Breast epithelium (tissue), 4 donors: Measurements from ENCODE around the gene CACNA1I. TPM values are rescaled to one million over a fixed set of nuclear protein-coding genes. Genes with fewer than 3 reads are reported as not detected.

Experiments
- DNase-seq, 2 donors: peaks; one replicate each; pipeline ENCODE4 v3.0.0-alpha.2; 2019; ENCODE audit warnings: low spot score in 2 of 2
- H3K27ac ChIP-seq, 2 donors: fragments of 200-600 bp; sonication (generic) in 1 of 2; one replicate each; pipeline ENCODE4 v1.5.1; 2016 to 2019; ENCODE audit warnings: mild to moderate bottlenecking in 1 of 2
- H3K27me3 ChIP-seq, 2 donors: fragments of 200-600 bp; sonication (generic) in 1 of 2; one replicate each; pipeline versions ENCODE4 v1.5.1 to v1.6.0; 2017 to 2019; ENCODE audit warnings: control low read depth in 1 of 2, mild to moderate bottlenecking in 1 of 2
- H3K36me3 ChIP-seq: fragments of 200-600 bp; one replicate; pipeline ENCODE4 v1.5.1; 2019
- H3K4me1 ChIP-seq, 2 donors: fragments of 200-600 bp; sonication (generic); one replicate each; pipeline ENCODE4 v1.5.1; 2016 to 2019; ENCODE audit warnings: control low read depth in 1 of 2
- H3K4me3 ChIP-seq, 3 donors: fragments of 200-600 bp; sonication (generic); 1 replicate in 2 of 3; 2 replicates in 1 of 3; pipeline ENCODE4 v1.5.1; 2016 to 2019; ENCODE audit warnings: mild to moderate bottlenecking in 3 of 3, moderate library complexity in 2 of 3
- H3K9me3 ChIP-seq, 2 donors: fragments of 200-600 bp; sonication (generic) in 1 of 2; one replicate each; pipeline ENCODE4 v1.5.1; 2016 to 2019; ENCODE audit warnings: control low read depth in 1 of 2
- POLR2A ChIP-seq: fragments of 450-650 bp; IDR thresholded peaks from one replicate; pipeline ENCODE4 v1.6.1; 2016; ENCODE audit warnings: antibody characterized with exemption, mild to moderate bottlenecking, moderate library complexity
- POLR2AphosphoS5 ChIP-seq, 3 donors: sonication (generic); formaldehyde crosslinking; IDR thresholded peaks; one replicate each; pipeline ENCODE4 v1.6.1; 2017; ENCODE audit warnings: antibody characterized with exemption in 3 of 3
- intact Hi-C: fragments of 100-400 bp; cut with DNase I; formaldehyde crosslinking; loops from one replicate; pipeline ENCODE4 v1.15.1; 2023; ENCODE audit warnings: low total_unique reads
- total RNA-seq, 3 donors: library from RNA; depleted of rRNA; stranded (reverse); fragments of >200 nt; gene quantifications; one replicate each; pipeline ENCODE4 v1.1.0, GENCODE V29; 2016
- TF ChIP-seq, protein P1 (sequence below), 3 donors: fragments of 450-650 bp; IDR thresholded peaks; one replicate each; pipeline ENCODE4 v1.5.1; 2016 to 2017; ENCODE audit warnings: antibody characterized with exemption in 3 of 3, mild to moderate bottlenecking in 3 of 3, moderate library complexity in 3 of 3

Gene CACNA1I
- total RNA-seq, 3 donors from 2014 or later = 0.32 to 0.44 (median 0.33) TPM

DNA sequence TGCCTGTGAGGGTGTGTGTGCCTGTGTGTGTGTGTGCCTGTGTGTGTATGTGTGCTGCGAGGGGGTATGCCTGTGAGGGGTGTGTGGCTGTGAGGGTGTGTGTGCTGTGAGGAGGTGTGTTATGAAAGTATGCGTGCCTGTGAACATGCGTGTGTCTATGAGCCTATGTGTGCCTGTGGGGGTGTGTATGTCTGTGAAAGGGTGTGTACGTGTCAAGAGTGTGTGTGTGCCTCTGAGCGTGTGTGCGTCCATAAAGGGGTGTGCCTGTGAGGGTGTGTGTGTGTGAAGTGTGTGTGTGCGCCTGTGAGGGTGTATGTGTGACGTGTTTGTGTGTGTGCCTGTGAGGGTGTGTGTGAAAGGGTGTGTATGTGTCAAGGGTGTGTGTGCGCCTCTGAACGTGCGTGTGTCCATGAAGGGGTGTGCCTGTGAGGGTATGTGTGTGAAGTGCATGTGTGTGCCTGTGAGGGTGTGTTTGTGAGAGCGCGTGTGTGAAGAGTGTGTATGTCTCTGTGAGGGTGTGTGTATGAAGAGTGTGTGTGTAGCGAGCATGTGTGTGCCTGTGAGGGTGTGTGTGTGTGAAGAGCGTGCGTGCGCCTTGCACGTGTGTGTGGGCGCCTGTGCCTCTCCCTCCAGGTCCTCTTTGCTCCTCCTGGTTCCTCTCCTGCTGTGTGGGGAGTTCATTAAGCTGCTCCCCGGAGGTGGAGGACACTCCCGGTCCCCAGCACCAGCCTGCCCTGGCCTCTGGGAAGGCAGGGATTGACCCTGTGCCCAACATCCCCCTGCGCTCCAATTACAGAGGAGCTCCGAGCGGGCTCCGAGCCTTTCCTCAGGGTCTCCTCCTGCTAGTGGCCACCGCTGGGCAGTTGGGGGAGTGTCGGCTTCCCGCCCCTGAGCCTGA lies 53.3 kb downstream of the CACNA1I start:
- Histone ChIP-seq H3K4me3 (no peak overlapping the region), H3K27ac (no peak overlapping the region), H3K36me3 (no peaks in the 10 kb centered on the region), H3K4me1 (no peaks in the 10 kb centered on the region), H3K9me3 (no peaks in the 10 kb centered on the region), H3K27me3 (peaks cover 0 to 25% of the 10 kb centered on the region in 2 donors)
- no peak for DNase-seq
- TF ChIP-seq POLR2AphosphoS5 (IDR thresholded peaks at IDR 0.05) (no peak), POLR2A (no peak)
- TF ChIP-seq, protein P1, sequence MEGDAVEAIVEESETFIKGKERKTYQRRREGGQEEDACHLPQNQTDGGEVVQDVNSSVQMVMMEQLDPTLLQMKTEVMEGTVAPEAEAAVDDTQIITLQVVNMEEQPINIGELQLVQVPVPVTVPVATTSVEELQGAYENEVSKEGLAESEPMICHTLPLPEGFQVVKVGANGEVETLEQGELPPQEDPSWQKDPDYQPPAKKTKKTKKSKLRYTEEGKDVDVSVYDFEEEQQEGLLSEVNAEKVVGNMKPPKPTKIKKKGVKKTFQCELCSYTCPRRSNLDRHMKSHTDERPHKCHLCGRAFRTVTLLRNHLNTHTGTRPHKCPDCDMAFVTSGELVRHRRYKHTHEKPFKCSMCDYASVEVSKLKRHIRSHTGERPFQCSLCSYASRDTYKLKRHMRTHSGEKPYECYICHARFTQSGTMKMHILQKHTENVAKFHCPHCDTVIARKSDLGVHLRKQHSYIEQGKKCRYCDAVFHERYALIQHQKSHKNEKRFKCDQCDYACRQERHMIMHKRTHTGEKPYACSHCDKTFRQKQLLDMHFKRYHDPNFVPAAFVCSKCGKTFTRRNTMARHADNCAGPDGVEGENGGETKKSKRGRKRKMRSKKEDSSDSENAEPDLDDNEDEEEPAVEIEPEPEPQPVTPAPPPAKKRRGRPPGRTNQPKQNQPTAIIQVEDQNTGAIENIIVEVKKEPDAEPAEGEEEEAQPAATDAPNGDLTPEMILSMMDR (IDR thresholded peaks at IDR 0.05) = no peak
- intact Hi-C loops = no loop called here

DNA sequence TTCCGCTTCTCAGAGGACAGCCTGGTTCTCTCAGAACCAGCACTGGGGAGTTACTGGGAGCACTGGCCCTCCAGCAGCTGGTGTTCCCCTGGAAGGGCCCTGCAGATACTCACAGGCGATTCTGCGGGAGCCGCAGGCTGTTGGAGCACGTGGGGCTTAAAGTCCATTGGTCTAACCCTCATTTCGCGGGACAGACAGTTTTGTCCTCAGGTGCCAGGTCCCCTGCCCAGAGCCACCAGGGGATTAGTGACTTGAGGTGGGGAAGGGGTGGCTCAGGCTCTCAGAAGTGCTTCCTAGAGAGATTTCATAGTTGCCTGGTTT lies 53.9 kb downstream of the CACNA1I start:
- H3K27me3 ChIP-seq = peaks cover 0 to 20% of the 10 kb centered on the region in 2 donors
- H3K4me1 ChIP-seq = no peaks in the 10 kb centered on the region
- DNase-seq = no peak
- no peaks in the 10 kb centered on the region for H3K9me3 ChIP-seq
- H3K27ac ChIP-seq = no peak overlapping the region
- intact Hi-C loops = no loop called here
- TF ChIP-seq POLR2A (no peak), POLR2AphosphoS5 (IDR thresholded peaks at IDR 0.05) (no peak)
- TF ChIP-seq, protein P1 (IDR thresholded peaks at IDR 0.05) = no peak
- H3K36me3 ChIP-seq = no peaks in the 10 kb centered on the region
- no peak overlapping the region for H3K4me3 ChIP-seq

DNA sequence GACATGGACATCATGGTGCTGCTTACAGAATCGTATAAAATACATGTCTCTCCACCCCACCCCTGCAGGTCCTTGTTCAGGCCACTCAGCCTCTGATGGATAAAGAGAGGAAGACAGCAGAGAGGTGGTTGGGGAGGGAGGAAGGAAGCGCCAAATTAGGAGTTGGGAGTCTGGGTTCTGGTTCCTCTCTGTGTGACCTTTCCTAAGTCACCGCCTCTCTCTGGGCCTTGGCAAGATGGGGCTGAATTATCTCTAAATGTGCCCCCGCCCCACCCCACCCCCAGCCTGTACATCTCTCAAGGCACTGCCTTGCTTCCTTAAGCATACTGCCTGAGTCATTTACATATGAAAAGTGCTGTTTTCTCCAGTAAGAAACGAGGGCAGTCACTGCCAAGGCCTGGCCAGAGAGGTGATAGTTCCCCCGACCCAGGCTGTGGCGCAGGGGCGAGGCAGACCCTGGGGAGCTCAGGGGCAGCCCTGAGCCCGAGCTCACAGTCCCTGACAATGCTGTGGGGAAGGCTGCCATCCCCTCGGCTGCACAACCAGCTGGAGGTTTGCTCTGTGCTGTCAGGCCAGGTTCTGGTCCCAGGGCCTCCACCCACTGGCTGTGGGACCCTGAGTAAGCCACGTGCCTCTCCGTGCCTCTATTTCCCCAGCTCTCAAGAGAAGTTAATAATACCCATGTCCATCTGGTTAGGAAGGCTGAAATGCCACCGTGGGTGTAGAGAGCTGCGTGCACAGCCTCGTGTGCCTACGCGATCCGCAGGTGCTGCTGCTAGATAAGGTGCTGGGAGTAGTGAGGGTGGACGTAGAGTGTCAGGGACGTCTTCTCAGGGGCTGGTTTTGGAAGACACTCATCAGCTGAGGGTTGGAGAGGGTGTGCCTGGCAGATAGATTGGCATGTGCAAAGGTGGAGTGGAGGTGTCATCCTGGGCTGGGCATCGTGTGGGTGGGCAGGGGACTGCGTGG lies 55.3 kb downstream of the CACNA1I start:
- no peak overlapping the region for H3K4me3 ChIP-seq
- TF ChIP-seq POLR2AphosphoS5 (IDR thresholded peaks at IDR 0.05) = no peak
- TF ChIP-seq, protein P1 (IDR thresholded peaks at IDR 0.05) = no peak
- TF ChIP-seq POLR2A = no peak
- H3K27ac ChIP-seq = no peak overlapping the region
- no peaks in the 10 kb centered on the region for H3K4me1 ChIP-seq
- intact Hi-C loops = no loop called here
- DNase-seq = no peak
- H3K27me3 ChIP-seq = peaks cover 0 to 20% of the 10 kb centered on the region in 2 donors
- H3K36me3 ChIP-seq = no peaks in the 10 kb centered on the region
- no peaks in the 10 kb centered on the region for H3K9me3 ChIP-seq

DNA sequence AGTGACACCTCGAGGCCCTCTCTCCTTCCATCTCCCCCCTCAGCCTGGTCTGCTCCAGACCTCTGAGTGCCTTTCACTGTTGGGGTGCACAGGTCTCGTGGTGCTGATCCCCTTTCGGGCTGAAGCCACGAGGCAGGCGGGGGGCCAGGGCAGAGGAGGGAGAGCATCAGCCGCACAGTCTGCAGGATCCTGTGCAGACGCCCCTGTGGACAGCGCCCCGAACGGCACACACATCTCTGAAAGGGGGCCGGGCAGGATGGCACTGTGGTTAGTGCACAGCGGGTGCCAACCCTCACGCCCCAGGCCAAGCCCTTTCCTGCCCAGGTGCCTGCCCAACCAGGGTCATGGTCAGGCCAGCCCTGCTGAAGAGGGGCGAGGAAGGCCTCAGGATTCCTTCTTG lies 56.7 kb downstream of the CACNA1I start:
- Histone ChIP-seq H3K36me3 (no peaks in the 10 kb centered on the region), H3K4me3 (no peak overlapping the region), H3K27me3 (peaks cover 0 to 16% of the 10 kb centered on the region in 2 donors), H3K27ac (no peak overlapping the region), H3K4me1 (no peaks in the 10 kb centered on the region), H3K9me3 (no peaks in the 10 kb centered on the region)
- TF ChIP-seq, protein P1 (IDR thresholded peaks at IDR 0.05) = no peak
- TF ChIP-seq POLR2AphosphoS5 (IDR thresholded peaks at IDR 0.05) (no peak), POLR2A (no peak)
- intact Hi-C loops = no loop called here
- no peak for DNase-seq
